DMS53 treated with DMSO at 0.1 percent for 48 hours (cell line): Measurements from ENCODE around the gene PHACTR3.
"Not testable (repeated sequence)": the region's sequence is repeated elsewhere in the genome, so short reads cannot be mapped to it uniquely, and the experiment has no call there.

Source experiments
- DNase-seq: peaks from one replicate; lab custom pipeline; 2025; ENCODE audit not compliant: unreplicated experiment; lab: John Stamatoyannopoulos, UW

The PHACTR3 gene

GRCh38 chr20:59835448-59836395 lies 231.4 kb downstream of the PHACTR3 start:
- peak; percentile 43 for DNase-seq

GRCh38 chr20:59836767-59837166 lies 232.4 kb downstream of the PHACTR3 start:
- DNase-seq, result no peak

- no peak for DNase-seq
Measured at GRCh38 chr20:59837623-59838394, 233.5 kb downstream of the PHACTR3 start.

GRCh38 chr20:59839400-59839799 lies 235.1 kb downstream of the PHACTR3 start:
- no peak for DNase-seq

- DNase-seq, result peak; percentile 10
Measured at GRCh38 chr20:59845472-59845871, 241.1 kb downstream of the PHACTR3 start.

GRCh38 chr20:59848182-59848581 lies 243.8 kb downstream of the PHACTR3 start:
- DNase-seq, result no peak

- DNase-seq, result peak; percentile 70
Measured at GRCh38 chr20:59850018-59850641, 245.8 kb downstream of the PHACTR3 start.

- not testable (repeated sequence) for DNase-seq
Measured at GRCh38 chr20:59856526-59856925, 252.2 kb downstream of the PHACTR3 start.

DNA sequence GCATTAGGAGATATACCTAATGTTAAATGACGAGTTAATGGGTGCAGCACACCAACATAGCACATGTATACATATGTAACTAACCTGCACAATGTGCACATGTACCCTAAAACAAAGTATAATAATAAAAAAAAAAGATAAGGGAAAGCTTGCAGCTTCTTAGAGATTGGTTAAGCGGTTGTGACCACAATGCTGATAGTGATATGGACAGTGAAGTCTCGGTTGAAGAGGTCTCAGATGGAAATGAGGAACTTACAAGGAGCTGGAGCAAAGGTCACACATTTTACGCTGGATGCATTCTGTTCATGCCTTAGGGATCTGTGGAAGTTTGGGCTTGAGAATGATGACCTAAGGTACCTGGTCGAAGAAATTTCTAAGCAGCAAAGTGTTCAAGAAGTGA lies 252.6 kb downstream of the PHACTR3 start:
- not testable (repeated sequence) for DNase-seq

GRCh38 chr20:59857966-59858365 lies 253.6 kb downstream of the PHACTR3 start:
- DNase-seq, result no peak

DNA sequence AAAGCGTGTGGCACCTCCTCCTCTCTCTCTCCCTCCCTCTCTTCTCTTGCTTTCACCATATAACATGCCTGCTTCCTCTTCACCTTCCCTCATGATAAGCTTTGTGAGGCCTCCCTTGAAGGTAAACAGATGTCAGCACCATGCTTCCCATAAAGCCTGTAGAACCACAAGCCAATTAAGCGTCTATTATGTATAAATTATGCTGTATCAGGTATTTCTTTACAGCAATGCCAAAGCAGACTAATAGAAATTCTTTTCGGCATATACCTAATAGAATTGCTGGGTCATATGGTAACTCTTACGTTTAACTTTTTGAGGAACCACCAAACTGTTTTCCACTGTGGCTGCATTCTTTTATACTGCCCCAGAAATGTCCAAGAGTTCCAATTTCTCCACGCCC lies 254.1 kb downstream of the PHACTR3 start:
- DNase-seq, result no peak

DNA sequence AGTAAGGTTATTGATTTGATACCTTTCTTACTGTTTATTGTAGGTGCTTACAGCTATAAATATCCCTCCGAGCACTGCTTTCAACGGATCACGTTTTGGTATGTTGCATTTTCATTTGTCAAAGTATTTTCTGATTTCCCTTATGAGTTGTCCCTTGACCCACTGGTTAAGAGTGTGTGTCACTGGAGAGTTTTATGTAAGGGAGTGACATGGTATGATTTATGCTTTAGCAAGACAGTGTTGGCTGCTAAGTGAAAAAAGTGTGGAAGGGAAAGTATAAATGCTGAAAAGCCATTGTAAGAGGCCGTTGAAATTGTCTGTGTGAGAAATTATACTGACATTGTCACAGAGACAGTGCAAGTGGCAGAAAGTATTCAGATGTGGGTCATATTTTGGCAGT lies 257.1 kb downstream of the PHACTR3 start:
- DNase-seq, result no peak

DNA sequence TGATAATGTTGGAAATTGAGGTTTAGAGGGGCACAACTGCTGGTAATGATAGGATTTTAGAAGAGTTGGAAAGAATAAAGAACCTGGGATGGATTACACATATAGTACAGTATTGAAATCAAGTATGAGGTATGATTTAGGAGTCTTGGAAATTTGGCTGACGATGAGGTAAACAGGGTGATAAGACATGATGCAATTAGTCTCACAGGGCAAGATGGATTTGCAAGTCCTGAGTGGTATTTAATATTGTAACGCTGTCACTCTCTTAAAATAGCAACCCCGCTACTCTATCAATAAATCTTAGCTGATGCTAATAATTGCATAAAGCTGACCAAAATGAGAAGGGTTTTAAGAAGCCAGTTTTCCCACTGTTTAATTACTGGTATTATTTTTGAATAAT lies 258.7 kb downstream of the PHACTR3 start:
- DNase-seq, result no peak

DNA sequence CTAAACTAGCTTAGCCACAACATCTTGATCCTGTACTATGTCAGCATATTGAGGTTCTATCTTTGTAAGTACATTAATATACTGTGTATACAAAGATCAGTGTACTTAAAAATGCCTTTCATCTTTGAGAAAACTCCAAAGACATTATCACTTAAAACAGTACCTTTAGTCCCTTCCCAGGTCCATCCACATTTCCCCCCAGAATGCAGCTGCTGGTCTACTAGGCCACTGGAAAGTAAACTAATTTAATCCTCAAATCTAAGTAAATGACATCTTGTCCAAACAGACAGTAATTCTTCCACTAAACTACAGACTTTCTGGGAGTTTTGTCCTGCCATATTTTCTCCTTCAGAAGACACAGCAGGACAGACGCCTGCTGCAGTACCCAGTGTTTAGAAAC lies 260.4 kb downstream of the PHACTR3 start:
- DNase-seq, result no peak

GRCh38 chr20:59866338-59866737 lies 262.0 kb downstream of the PHACTR3 start:
- DNase-seq, result no peak

DNA sequence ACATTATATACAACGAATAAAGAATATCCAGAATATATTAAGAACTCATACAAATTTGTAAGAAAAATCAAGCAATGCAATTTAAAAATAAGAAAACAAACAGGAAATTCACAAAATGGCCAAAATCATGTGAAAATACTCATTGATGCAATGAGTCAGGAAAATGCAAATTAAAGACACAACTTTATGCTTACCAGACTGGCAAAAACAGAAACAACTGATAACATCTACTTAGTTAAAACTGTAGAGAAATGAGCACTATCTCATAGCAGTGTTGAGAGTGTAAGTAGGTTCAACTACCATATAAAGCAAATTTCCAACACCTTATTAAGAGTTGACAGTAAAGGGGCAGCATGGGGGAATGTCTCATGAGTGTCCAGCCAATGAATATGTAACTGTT lies 266.8 kb downstream of the PHACTR3 start:
- no peak for DNase-seq

DNA sequence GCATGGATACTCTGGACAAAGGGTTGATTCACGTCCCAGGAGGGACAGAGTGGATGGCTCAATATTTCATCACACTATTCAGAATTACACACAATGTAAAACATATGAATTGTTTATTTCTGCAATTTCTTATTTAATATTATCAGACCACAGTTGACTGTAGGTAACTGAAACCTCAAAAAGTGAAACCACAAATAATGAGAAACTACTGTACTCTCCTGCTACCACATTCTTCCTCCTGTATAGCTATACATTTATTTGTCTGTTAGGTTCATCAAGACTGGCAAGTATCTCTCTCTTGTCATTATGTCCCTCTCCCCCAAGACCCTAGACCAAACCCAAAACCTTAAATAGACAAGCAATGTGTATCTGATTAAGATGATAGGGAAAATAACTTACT lies 269.1 kb downstream of the PHACTR3 start:
- DNase-seq, result no peak

DNA sequence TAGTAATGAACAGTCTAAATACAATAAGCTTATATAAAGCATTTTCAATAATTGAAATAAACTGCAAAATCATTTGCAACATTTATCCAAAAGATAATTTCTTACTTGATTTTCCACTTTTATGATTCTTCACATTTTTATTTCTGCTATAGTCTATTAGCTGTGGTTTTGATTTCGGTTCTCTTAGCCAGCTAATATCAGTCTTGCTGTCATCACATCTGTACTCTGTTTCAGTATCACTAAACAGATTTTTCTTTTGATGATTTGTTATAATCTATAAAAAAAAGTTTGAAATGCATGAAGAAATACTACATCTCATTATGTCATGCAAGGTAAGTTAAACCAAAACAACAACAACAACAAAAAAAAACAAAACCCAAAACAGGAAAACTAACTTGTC lies 275.9 kb downstream of the PHACTR3 start:
- no peak for DNase-seq

DNA sequence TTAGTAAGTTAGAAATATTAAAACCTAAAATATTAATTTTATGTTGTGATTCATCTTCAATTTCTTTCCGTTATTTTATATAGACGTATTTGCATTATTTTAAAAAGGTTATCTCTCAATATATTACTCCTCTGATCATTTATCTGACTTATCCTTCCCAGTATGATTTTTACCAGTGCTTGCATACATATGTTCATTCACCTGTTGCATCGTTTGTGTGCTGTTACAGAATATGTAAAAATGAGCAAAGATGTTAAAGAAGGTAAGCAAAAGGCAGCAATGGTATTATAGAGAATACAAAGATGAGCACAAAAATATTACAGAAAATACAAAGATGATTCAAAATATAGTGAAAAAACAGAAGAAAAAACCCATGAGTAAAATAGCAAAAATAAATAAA lies 280.2 kb downstream of the PHACTR3 start:
- DNase-seq, result no peak

DNA sequence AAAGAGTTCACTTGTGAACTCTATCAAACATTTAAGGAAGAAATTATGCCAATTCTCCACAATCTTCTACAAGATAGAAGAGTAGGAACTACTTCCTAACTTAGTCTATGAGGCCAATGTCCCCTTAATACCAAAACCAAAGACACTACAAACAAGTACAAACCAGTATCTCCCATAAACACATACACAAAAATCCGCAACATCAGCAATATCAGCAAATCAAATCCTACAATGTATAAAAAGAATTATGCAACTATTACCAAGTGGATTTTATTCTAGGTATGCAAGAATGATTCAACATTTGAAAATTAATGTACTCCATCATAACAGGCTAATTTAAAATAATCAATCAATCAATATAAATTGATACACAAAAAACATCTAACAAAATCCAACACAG lies 283.7 kb downstream of the PHACTR3 start:
- DNase-seq, result no peak

GRCh38 chr20:59890035-59890434 lies 285.7 kb downstream of the PHACTR3 start:
- DNase-seq, result not testable (repeated sequence)

GRCh38 chr20:59891581-59891980 lies 287.2 kb downstream of the PHACTR3 start:
- DNase-seq, result peak; percentile 3
